Frontal cortex (tissue), 4 donors: ENCODE data around the gene APOBR. TPM values are rescaled to one million over a fixed set of nuclear protein-coding genes. Genes with fewer than 3 reads are reported as not detected.
"Not testable (repeated sequence)": the region's sequence is repeated elsewhere in the genome, so short reads cannot be mapped to it uniquely, and the experiment has no call there.

Experiments used
- DNase-seq, 2 donors: peaks; one replicate each; pipeline ENCODE4 v3.0.0; 2012; ENCODE audit warnings: low spot score in 2 of 2
- FAIRE-seq: peaks from 2 replicates; lab custom pipeline; 2012; peaks lifted over from hg19 to GRCh38; lab: Jason Lieb, UNC
- total RNA-seq: library from RNA; depleted of rRNA; stranded (reverse); fragments of >200 nt; gene quantifications from one replicate; pipeline ENCODE4 v1.2.3, GENCODE V29; 2014
- donor health status: control.
- donor health status: control.
- donor health status: control.

Gene APOBR
- total RNA-seq, 1 donor from 2014 or later = under 0.01 TPM

- FAIRE-seq (no peak), DNase-seq (no peak)
Observed at GRCh38 chr16:28522792-28523191, 28.3 kb downstream of the APOBR start.

GRCh38 chr16:28524681-28525171, 30.3 kb downstream of the APOBR start:
- DNase-seq (no peak), FAIRE-seq (no peak)

GRCh38 chr16:28526201-28527099, 32.0 kb downstream of the APOBR start:
- no peak for DNase-seq

GRCh38 chr16:28527100-28527785, 32.8 kb downstream of the APOBR start:
- not testable (repeated sequence) for DNase-seq, FAIRE-seq

More at GRCh38 chr16:28526201-28527099, 32.0 kb downstream of the APOBR start:
- no peak for FAIRE-seq

GRCh38 chr16:28527985-28528384, 33.5 kb downstream of the APOBR start:
- no peak for FAIRE-seq
- no peak for DNase-seq

GRCh38 chr16:28528463-28528867, 34.0 kb downstream of the APOBR start:
- no peak for FAIRE-seq
- no peak for DNase-seq

- FAIRE-seq (no peak), DNase-seq (no peak)
Observed at GRCh38 chr16:28529124-28529523, 34.7 kb downstream of the APOBR start.

GRCh38 chr16:28531777-28532744, 37.6 kb downstream of the APOBR start:
- DNase-seq (no peak), FAIRE-seq (no peak)

- DNase-seq (no peak), FAIRE-seq (no peak)
Observed at GRCh38 chr16:28532940-28533647, 38.7 kb downstream of the APOBR start.

- no peak for FAIRE-seq
- no peak for DNase-seq
Observed at GRCh38 chr16:28534542-28535373, 40.3 kb downstream of the APOBR start.

GRCh38 chr16:28537076-28537475, 42.6 kb downstream of the APOBR start:
- no peak for DNase-seq
- FAIRE-seq = no peak

- DNase-seq (no peak), FAIRE-seq (no peak)
Observed at GRCh38 chr16:28537964-28538732, 43.7 kb downstream of the APOBR start.

- peak; percentile 33 to 65 for DNase-seq
- no peak for FAIRE-seq
Observed at GRCh38 chr16:28538733-28539596, 44.5 kb downstream of the APOBR start, which contains the start of gene NUPR1. Gene NUPR1 (minus strand): TSS chr16:28538974. CDS start chr16:28538907, 67 bp downstream.

GRCh38 chr16:28540346-28540745, 45.9 kb downstream of the APOBR start:
- FAIRE-seq = no peak
- DNase-seq = no peak

GRCh38 chr16:28542646-28543045, 48.2 kb downstream of the APOBR start:
- FAIRE-seq = no peak
- no peak for DNase-seq

- DNase-seq = no peak
- no peak for FAIRE-seq
Observed at GRCh38 chr16:28543072-28543471, 48.6 kb downstream of the APOBR start.
